Parathyroid adenoma (tissue), 2 donors: ENCODE measurements around the gene CSPG5.

Experiments
- H2AFZ ChIP-seq: fragments of 300-600 bp; sonication (generic); one replicate; pipeline ENCODE4 v1.7.0; 2017; ENCODE audit warnings: antibody characterized with exemption, mild to moderate bottlenecking
- H3K27ac ChIP-seq: fragments of 300-600 bp; sonication (generic); one replicate; pipeline ENCODE4 v1.7.0; 2017
- H3K27me3 ChIP-seq: fragments of 300-600 bp; sonication (generic); one replicate; pipeline ENCODE4 v1.7.0; 2017; ENCODE audit warnings: low read length; ENCODE audit not compliant: control insufficient read depth, insufficient read depth
- H3K36me3 ChIP-seq: fragments of 300-600 bp; sonication (generic); one replicate; pipeline ENCODE4 v1.7.0; 2017; ENCODE audit warnings: low read length; ENCODE audit not compliant: control insufficient read depth, insufficient read depth
- H3K4me1 ChIP-seq: fragments of 300-600 bp; sonication (generic); one replicate; pipeline ENCODE4 v1.7.0; 2017; ENCODE audit warnings: control low read depth
- H3K4me2 ChIP-seq: fragments of 300-600 bp; sonication (generic); one replicate; pipeline ENCODE4 v1.7.0; 2017; ENCODE audit warnings: low read length
- H3K4me3 ChIP-seq: fragments of 300-600 bp; sonication (generic); one replicate; pipeline ENCODE4 v1.7.0; 2017; ENCODE audit warnings: low read depth, low read length
- H3K79me2 ChIP-seq: fragments of 300-600 bp; sonication (generic); one replicate; pipeline ENCODE4 v1.7.0; 2017; ENCODE audit warnings: control low read depth
- H3K9ac ChIP-seq: fragments of 300-600 bp; sonication (generic); one replicate; pipeline ENCODE4 v1.7.0; 2017; ENCODE audit warnings: mild to moderate bottlenecking
- H3K9me3 ChIP-seq: fragments of 300-600 bp; sonication (generic); one replicate; pipeline ENCODE4 v1.7.0; 2017; ENCODE audit warnings: low read length; ENCODE audit not compliant: control insufficient read depth
- CTCF ChIP-seq: fragments of 300-600 bp; sonication (generic); IDR thresholded peaks from one replicate; pipeline ENCODE4 v1.7.0; 2017; ENCODE audit warnings: antibody characterized with exemption, mild to moderate bottlenecking
- donor health status: primary hyperparathyroidism.

The CSPG5 gene

GRCh38 chr3:47611576-47611975 is 32.9 kb upstream of the CSPG5 start:
- no peak overlapping the region for H3K9ac ChIP-seq
- no peaks in the 10 kb centered on the region for H3K9me3 ChIP-seq
- no peaks in the 10 kb centered on the region for H3K4me1 ChIP-seq
- no peak overlapping the region for H3K4me2 ChIP-seq
- no peak for TF ChIP-seq CTCF
- no peaks in the 10 kb centered on the region for H3K27me3 ChIP-seq
- H3K79me2 ChIP-seq: no peaks in the 10 kb centered on the region
- no peak overlapping the region for H3K27ac ChIP-seq
- no peaks in the 10 kb centered on the region for H3K36me3 ChIP-seq
- H2AFZ ChIP-seq: no peak overlapping the region
- no peak overlapping the region for H3K4me3 ChIP-seq

DNA sequence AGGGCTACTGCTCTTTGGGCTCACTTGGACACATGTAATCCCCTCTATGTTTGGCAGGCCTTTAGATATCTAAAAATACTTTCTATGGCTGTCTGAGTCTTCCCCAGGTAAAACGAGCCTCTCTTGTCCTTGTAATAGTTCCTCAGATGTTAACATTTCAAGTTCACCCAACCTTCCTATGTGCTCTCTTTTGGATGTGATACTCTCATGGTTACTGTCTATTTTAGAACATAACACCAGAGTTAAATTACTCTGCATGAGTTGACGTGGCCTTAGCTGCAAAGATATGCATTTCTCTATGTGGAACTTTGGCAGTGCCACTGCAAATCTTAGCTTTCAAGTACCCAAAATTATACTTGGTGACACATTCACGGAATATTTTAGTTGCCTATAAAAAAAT is 31.9 kb upstream of the CSPG5 start:
- H3K4me3 ChIP-seq: no peak overlapping the region
- no peak overlapping the region for H2AFZ ChIP-seq
- no peak overlapping the region for H3K9ac ChIP-seq
- no peaks in the 10 kb centered on the region for H3K36me3 ChIP-seq
- no peak for TF ChIP-seq CTCF
- no peak overlapping the region for H3K27ac ChIP-seq
- no peaks in the 10 kb centered on the region for H3K9me3 ChIP-seq
- H3K4me2 ChIP-seq: no peak overlapping the region
- H3K27me3 ChIP-seq: no peaks in the 10 kb centered on the region
- H3K4me1 ChIP-seq: no peaks in the 10 kb centered on the region
- H3K79me2 ChIP-seq: no peaks in the 10 kb centered on the region

DNA sequence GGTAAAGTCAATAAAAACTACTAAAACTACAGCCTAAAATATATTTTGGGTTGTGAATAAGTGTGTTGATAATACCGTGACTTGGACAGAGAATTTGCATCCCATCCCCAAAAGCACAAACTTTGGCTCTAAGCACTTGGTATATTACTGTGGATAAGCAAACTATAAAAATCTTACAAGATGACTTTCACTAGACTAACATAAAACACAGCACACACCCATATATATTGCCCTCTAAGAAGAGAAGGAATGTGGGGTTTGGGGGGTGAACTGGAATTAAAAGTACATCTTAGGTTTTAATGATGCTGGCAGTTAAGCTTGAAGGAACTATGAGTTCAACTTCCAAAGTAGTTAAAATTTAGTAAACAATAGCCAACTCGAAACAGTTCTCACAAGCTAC is 28.7 kb upstream of the CSPG5 start:
- H3K36me3 ChIP-seq: no peaks in the 10 kb centered on the region
- H3K27me3 ChIP-seq: no peaks in the 10 kb centered on the region
- TF ChIP-seq CTCF: no peak

GRCh38 chr3:47606165-47606564 is 27.5 kb upstream of the CSPG5 start:
- no peak for TF ChIP-seq CTCF
- Histone ChIP-seq H3K27ac (no peak overlapping the region), H3K4me3 (no peak overlapping the region), H3K9ac (no peak overlapping the region), H3K9me3 (no peaks in the 10 kb centered on the region), H3K79me2 (peaks cover 2% of the 10 kb centered on the region), H3K36me3 (no peaks in the 10 kb centered on the region), H3K27me3 (no peaks in the 10 kb centered on the region), H2AFZ (no peak overlapping the region), H3K4me1 (no peaks in the 10 kb centered on the region), H3K4me2 (no peak overlapping the region)

More for the DNA sequence above, 28.7 kb upstream of the CSPG5 start:
- no peak overlapping the region for H3K27ac ChIP-seq
- H3K4me1 ChIP-seq: no peaks in the 10 kb centered on the region
- no peaks in the 10 kb centered on the region for H3K79me2 ChIP-seq
- no peak overlapping the region for H2AFZ ChIP-seq
- no peak overlapping the region for H3K9ac ChIP-seq
- H3K4me2 ChIP-seq: no peak overlapping the region
- no peak overlapping the region for H3K4me3 ChIP-seq
- no peaks in the 10 kb centered on the region for H3K9me3 ChIP-seq

GRCh38 chr3:47605652-47606051 is 27.0 kb upstream of the CSPG5 start:
- Histone ChIP-seq H3K4me1 (no peaks in the 10 kb centered on the region), H3K9ac (no peak overlapping the region), H2AFZ (no peak overlapping the region), H3K4me3 (no peak overlapping the region), H3K79me2 (peaks cover 2% of the 10 kb centered on the region), H3K27ac (no peak overlapping the region), H3K9me3 (no peaks in the 10 kb centered on the region), H3K4me2 (no peak overlapping the region), H3K27me3 (no peaks in the 10 kb centered on the region), H3K36me3 (no peaks in the 10 kb centered on the region)
- TF ChIP-seq CTCF: no peak
